ENCODE results near the gene ZDHHC15. TPM values are rescaled to one million over a fixed set of nuclear protein-coding genes. Genes with fewer than 3 reads are reported as not detected.

ZDHHC15 gene
- total and polyA plus RNA-seq, 12 donors = 1.2 to 4.4 (median 2.7) TPM

GRCh38 chrX:75327607-75328006, 195.2 kb downstream of the ZDHHC15 start:
- TF ChIP-seq, protein P1, sequence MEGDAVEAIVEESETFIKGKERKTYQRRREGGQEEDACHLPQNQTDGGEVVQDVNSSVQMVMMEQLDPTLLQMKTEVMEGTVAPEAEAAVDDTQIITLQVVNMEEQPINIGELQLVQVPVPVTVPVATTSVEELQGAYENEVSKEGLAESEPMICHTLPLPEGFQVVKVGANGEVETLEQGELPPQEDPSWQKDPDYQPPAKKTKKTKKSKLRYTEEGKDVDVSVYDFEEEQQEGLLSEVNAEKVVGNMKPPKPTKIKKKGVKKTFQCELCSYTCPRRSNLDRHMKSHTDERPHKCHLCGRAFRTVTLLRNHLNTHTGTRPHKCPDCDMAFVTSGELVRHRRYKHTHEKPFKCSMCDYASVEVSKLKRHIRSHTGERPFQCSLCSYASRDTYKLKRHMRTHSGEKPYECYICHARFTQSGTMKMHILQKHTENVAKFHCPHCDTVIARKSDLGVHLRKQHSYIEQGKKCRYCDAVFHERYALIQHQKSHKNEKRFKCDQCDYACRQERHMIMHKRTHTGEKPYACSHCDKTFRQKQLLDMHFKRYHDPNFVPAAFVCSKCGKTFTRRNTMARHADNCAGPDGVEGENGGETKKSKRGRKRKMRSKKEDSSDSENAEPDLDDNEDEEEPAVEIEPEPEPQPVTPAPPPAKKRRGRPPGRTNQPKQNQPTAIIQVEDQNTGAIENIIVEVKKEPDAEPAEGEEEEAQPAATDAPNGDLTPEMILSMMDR (IDR thresholded peaks at IDR 0.05) = no peak
- intact Hi-C loops (cut with DNase I) = no loop called here
- WGBS, 2 donors = 97 to 98% methylated on average over 12 to 16 of the region's 16 CpGs
- Histone ChIP-seq H3K4me1 (no peaks in the 10 kb centered on the region), H3K27ac (no peak overlapping the region), H3K36me3 (peaks cover 0 to 49% (median 8%) of the 10 kb centered on the region in 9 donors), H3K27me3 (no peaks in the 10 kb centered on the region), H3K4me3 (no peak overlapping the region), H3K9me3 (peaks cover 0 to 50% (median 6%) of the 10 kb centered on the region in 11 donors)
- DNase-seq (no peak), ATAC-seq (no peak)

Other genes starting within 250 kb of the ZDHHC15 start
- 10 to 100 TPM; 11.5 to 16.7 (median 13.7) TPM for gene UPRT, start 249.0 kb downstream of the ZDHHC15 start, total RNA-seq
- 1 to 10 TPM; 7.9 to 9.7 TPM for gene UPRT, start 249.0 kb downstream of the ZDHHC15 start, polyA plus RNA-seq

Data from heart right ventricle (tissue), 16 donors.